ENCODE data around the gene GNA12. TPM values are rescaled to one million over a fixed set of nuclear protein-coding genes. Genes with fewer than 3 reads are reported as not detected.

GNA12 gene
- total and polyA plus RNA-seq, 9 of the 15 experiments (the other 6 are each of a cell fraction or from before 2014, with no cell fraction given), result 0.65 to 32.7 (median 9.6) TPM

DNA sequence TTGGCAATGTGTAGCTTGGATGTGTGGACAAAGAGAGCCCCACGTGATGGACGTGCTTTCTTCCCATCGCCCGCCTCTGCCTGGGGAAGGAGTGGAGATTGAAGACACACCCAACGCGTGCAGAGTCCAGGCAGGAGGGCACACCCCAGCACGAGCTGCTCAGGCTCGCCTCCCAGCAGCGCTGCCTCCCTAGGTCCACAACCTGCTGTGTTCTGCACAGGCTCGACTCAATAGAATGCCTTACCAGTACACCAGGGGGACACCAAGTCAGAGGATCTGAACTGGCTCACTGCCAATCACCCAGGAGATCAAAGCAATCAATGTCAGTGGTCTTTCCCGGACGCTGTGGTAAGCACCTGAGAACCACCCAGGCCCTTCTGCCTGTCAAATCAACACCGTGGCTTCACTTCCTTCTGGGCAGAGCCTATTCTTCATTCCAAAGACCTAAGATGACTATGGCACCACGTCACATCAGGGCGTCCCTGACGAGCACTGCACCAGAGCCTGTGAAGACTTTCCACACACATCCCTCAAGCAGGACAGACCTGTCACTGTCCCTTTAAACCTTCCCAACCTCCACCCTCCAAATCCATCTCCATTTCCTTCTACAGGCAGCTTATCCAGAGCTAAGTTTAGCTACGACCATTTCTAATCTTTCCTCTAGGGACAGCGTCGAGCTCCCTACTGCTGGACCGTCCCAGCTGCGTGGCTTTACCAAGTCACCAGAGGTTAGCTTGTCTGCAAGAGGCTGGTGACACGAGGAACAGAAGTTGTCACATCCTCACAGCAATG lies 83.8 kb downstream of the GNA12 start (continued):
- TF ChIP-seq, protein P1, sequence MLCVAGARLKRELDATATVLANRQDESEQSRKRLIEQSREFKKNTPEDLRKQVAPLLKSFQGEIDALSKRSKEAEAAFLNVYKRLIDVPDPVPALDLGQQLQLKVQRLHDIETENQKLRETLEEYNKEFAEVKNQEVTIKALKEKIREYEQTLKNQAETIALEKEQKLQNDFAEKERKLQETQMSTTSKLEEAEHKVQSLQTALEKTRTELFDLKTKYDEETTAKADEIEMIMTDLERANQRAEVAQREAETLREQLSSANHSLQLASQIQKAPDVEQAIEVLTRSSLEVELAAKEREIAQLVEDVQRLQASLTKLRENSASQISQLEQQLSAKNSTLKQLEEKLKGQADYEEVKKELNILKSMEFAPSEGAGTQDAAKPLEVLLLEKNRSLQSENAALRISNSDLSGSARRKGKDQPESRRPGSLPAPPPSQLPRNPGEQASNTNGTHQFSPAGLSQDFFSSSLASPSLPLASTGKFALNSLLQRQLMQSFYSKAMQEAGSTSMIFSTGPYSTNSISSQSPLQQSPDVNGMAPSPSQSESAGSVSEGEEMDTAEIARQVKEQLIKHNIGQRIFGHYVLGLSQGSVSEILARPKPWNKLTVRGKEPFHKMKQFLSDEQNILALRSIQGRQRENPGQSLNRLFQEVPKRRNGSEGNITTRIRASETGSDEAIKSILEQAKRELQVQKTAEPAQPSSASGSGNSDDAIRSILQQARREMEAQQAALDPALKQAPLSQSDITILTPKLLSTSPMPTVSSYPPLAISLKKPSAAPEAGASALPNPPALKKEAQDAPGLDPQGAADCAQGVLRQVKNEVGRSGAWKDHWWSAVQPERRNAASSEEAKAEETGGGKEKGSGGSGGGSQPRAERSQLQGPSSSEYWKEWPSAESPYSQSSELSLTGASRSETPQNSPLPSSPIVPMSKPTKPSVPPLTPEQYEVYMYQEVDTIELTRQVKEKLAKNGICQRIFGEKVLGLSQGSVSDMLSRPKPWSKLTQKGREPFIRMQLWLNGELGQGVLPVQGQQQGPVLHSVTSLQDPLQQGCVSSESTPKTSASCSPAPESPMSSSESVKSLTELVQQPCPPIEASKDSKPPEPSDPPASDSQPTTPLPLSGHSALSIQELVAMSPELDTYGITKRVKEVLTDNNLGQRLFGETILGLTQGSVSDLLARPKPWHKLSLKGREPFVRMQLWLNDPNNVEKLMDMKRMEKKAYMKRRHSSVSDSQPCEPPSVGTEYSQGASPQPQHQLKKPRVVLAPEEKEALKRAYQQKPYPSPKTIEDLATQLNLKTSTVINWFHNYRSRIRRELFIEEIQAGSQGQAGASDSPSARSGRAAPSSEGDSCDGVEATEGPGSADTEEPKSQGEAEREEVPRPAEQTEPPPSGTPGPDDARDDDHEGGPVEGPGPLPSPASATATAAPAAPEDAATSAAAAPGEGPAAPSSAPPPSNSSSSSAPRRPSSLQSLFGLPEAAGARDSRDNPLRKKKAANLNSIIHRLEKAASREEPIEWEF (CRISPR knock-in tag; IDR thresholded peaks at IDR 0.05), result no peak
- TF ChIP-seq, protein P2, sequence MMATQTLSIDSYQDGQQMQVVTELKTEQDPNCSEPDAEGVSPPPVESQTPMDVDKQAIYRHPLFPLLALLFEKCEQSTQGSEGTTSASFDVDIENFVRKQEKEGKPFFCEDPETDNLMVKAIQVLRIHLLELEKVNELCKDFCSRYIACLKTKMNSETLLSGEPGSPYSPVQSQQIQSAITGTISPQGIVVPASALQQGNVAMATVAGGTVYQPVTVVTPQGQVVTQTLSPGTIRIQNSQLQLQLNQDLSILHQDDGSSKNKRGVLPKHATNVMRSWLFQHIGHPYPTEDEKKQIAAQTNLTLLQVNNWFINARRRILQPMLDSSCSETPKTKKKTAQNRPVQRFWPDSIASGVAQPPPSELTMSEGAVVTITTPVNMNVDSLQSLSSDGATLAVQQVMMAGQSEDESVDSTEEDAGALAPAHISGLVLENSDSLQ (IDR thresholded peaks at IDR 0.05), result peak; percentile 51
- TF ChIP-seq SRSF1 (IDR thresholded peaks at IDR 0.05; ENCODE audit: low read depth, low read length), result no peak
- TF ChIP-seq KDM2B (CRISPR knock-in tag; IDR thresholded peaks at IDR 0.05), result no peak
- TF ChIP-seq, protein P3, sequence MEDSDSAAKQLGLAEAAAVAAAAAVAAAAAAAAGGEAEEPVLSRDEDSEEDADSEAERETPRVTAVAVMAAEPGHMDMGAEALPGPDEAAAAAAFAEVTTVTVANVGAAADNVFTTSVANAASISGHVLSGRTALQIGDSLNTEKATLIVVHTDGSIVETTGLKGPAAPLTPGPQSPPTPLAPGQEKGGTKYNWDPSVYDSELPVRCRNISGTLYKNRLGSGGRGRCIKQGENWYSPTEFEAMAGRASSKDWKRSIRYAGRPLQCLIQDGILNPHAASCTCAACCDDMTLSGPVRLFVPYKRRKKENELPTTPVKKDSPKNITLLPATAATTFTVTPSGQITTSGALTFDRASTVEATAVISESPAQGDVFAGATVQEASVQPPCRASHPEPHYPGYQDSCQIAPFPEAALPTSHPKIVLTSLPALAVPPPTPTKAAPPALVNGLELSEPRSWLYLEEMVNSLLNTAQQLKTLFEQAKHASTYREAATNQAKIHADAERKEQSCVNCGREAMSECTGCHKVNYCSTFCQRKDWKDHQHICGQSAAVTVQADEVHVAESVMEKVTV (CRISPR knock-in tag; IDR thresholded peaks at IDR 0.05), result no peak
- TF ChIP-seq ZNF263 (CRISPR knock-in tag; IDR thresholded peaks at IDR 0.05; ENCODE audit: borderline replicate concordance), result no peak
- TF ChIP-seq, protein P4, sequence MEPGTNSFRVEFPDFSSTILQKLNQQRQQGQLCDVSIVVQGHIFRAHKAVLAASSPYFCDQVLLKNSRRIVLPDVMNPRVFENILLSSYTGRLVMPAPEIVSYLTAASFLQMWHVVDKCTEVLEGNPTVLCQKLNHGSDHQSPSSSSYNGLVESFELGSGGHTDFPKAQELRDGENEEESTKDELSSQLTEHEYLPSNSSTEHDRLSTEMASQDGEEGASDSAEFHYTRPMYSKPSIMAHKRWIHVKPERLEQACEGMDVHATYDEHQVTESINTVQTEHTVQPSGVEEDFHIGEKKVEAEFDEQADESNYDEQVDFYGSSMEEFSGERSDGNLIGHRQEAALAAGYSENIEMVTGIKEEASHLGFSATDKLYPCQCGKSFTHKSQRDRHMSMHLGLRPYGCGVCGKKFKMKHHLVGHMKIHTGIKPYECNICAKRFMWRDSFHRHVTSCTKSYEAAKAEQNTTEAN (CRISPR knock-in tag; IDR thresholded peaks at IDR 0.05), result no peak
- TF ChIP-seq, protein P5, sequence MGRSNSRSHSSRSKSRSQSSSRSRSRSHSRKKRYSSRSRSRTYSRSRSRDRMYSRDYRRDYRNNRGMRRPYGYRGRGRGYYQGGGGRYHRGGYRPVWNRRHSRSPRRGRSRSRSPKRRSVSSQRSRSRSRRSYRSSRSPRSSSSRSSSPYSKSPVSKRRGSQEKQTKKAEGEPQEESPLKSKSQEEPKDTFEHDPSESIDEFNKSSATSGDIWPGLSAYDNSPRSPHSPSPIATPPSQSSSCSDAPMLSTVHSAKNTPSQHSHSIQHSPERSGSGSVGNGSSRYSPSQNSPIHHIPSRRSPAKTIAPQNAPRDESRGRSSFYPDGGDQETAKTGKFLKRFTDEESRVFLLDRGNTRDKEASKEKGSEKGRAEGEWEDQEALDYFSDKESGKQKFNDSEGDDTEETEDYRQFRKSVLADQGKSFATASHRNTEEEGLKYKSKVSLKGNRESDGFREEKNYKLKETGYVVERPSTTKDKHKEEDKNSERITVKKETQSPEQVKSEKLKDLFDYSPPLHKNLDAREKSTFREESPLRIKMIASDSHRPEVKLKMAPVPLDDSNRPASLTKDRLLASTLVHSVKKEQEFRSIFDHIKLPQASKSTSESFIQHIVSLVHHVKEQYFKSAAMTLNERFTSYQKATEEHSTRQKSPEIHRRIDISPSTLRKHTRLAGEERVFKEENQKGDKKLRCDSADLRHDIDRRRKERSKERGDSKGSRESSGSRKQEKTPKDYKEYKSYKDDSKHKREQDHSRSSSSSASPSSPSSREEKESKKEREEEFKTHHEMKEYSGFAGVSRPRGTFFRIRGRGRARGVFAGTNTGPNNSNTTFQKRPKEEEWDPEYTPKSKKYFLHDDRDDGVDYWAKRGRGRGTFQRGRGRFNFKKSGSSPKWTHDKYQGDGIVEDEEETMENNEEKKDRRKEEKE (IDR thresholded peaks at IDR 0.05; ENCODE audit: borderline replicate concordance in 1 of 2, control insufficient read depth in 1 of 2, low read depth in 2 of 2, low read length in 1 of 2), result no peak
- TF ChIP-seq KAT8 (IDR thresholded peaks at IDR 0.05; ENCODE audit: low read depth), result no peak
- TF ChIP-seq STAT5A (IDR thresholded peaks at IDR 0.05; ENCODE audit: borderline replicate concordance, low read length), result no peak
- TF ChIP-seq CAMTA2 (CRISPR knock-in tag; conservative IDR thresholded peaks at IDR 0.05), result no peak
- TF ChIP-seq, protein P6, sequence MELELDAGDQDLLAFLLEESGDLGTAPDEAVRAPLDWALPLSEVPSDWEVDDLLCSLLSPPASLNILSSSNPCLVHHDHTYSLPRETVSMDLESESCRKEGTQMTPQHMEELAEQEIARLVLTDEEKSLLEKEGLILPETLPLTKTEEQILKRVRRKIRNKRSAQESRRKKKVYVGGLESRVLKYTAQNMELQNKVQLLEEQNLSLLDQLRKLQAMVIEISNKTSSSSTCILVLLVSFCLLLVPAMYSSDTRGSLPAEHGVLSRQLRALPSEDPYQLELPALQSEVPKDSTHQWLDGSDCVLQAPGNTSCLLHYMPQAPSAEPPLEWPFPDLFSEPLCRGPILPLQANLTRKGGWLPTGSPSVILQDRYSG (tag; conservative IDR thresholded peaks at IDR 0.05; ENCODE audit: low read depth), result no peak

Data from K562 (cell line).